GM23338 (cell line): Measurements from ENCODE around the gene FBXO11. TPM values are rescaled to one million over a fixed set of nuclear protein-coding genes. Genes with fewer than 3 reads are reported as not detected.

Source experiments
- CREB1 ChIP-seq: fragments of 250-450 bp; sonication (Bioruptor Pico); IDR thresholded peaks from 2 replicates; pipeline ENCODE4 v1.5.0; 2020; ENCODE audit warnings: low read depth, mild to moderate bottlenecking, moderate library complexity
- EZH2 ChIP-seq: fragments of 200-600 bp; sonication (generic); IDR thresholded peaks from one replicate; pipeline ENCODE4 v1.8.0; 2017; ENCODE audit warnings: antibody characterized with exemption, mild to moderate bottlenecking, low read depth; ENCODE audit not compliant: unreplicated experiment
- NANOG ChIP-seq: IDR thresholded peaks from 2 replicates; pipeline ENCODE4 v1.6.1; 2016; ENCODE audit warnings: antibody characterized with exemption, borderline replicate concordance
- POLR2AphosphoS5 ChIP-seq: IDR thresholded peaks from 2 replicates; pipeline ENCODE4 v1.6.1; 2016; ENCODE audit warnings: antibody characterized with exemption, low read depth
- REST ChIP-seq: IDR thresholded peaks from one replicate; pipeline ENCODE4 v1.6.1; 2018; ENCODE audit warnings: antibody characterized with exemption; ENCODE audit not compliant: unreplicated experiment
- ZNF114 ChIP-seq: fragments of 250-450 bp; sonication (Bioruptor Pico); IDR thresholded peaks from 2 replicates; pipeline ENCODE4 v1.5.0; 2020; ENCODE audit warnings: mild to moderate bottlenecking, moderate library complexity
- ZNF462 ChIP-seq: fragments of 250-450 bp; sonication (Bioruptor Pico); IDR thresholded peaks from 2 replicates; pipeline ENCODE4 v1.5.0; 2020; ENCODE audit warnings: mild to moderate bottlenecking, moderate library complexity
- polyA plus RNA-seq: library from polyadenylated mRNA; unstranded; fragments of >200 nt; fragmentation: Nextera tagmentation; extraction: Ambion mirVana; gene quantifications from 2 replicates; pipeline ENCODE4 v1.2.1, GENCODE V29; 2016
- total RNA-seq: library from RNA; depleted of rRNA; stranded (reverse); fragments of >200 nt; shearing (Covaris generic); gene quantifications from 2 replicates; pipeline ENCODE4 v1.2.3, GENCODE V29; 2014

The FBXO11 gene
- total and polyA plus RNA-seq, 2 experiments from 2014 or later: 21.5 to 52.7 TPM

- TF ChIP-seq ZNF462 (CRISPR knock-in tag) (no peak), EZH2 (no peak), REST (no peak), POLR2AphosphoS5 (no peak), NANOG (no peak), ZNF114 (CRISPR knock-in tag) (no peak), CREB1 (CRISPR knock-in tag) (no peak)
Measured at GRCh38 chr2:47784352-47784851, 121.9 kb downstream of the FBXO11 start (continued).
